HepG2 (cell line): ENCODE data around the gene USF2. TPM values are rescaled to one million over a fixed set of nuclear protein-coding genes. Genes with fewer than 3 reads are reported as not detected.
A peak's percentile ranks its signal among the peaks of the same experiment; 100 is the strongest.

Experiments
- ATAC-seq: fragments of 200-7000 bp; cut with Tn5 transposase; 3 replicates; pipeline ENCODE4 v1.9.1; 2020; ENCODE audit warnings: mild to moderate bottlenecking, moderate library complexity
- BruUV-seq: library from RNA; stranded (reverse); fragments of 400-500 nt; replicated peaks from 2 replicates; lab custom pipeline; 2021; lab: Mats Ljungman, UMichigan
- CTCF ChIA-PET: fragments of 300-600 bp; formaldehyde crosslinking; extraction: SDS; loops from one replicate; lab custom pipeline; 2021; ENCODE audit warnings: low total read pairs, inconsistent platforms, low intra/inter-chr PET ratio; lab: Yijun Ruan, JAX
- POLR2A ChIA-PET: fragments of 350-600 bp; sonication (Branson Sonifier 250); formaldehyde crosslinking; loops from one replicate; lab custom pipeline; 2020; ENCODE audit warnings: antibody characterized with exemption, inconsistent platforms; lab: Yijun Ruan, JAX
- DNase-seq: peaks from one replicate; pipeline ENCODE4 v3.0.0-alpha.2; 2015; ENCODE audit warnings: low spot score
- FAIRE-seq: peaks from 3 replicates; lab custom pipeline; 2011; peaks lifted over from hg19 to GRCh38; lab: Jason Lieb, UNC
- H2AFZ ChIP-seq: one replicate; pipeline ENCODE4 v1.6.1; 2011; ENCODE audit warnings: low read length, inconsistent platforms
- H3K27ac ChIP-seq: fragments of 300-600 bp; 3 replicates; pipeline ENCODE4 v1.8.0; 2011; ENCODE audit warnings: mixed run types, mild to moderate bottlenecking, mixed read lengths, low read length, inconsistent platforms; ENCODE audit not compliant: insufficient read depth; ENCODE audit errors: extremely low read length
- H3K27me3 ChIP-seq, 2 experiments: fragments of 200-600 bp in 1 of 2; 2 replicates in 1 of 2; 3 replicates in 1 of 2; pipeline versions ENCODE4 v1.6.0 to v1.8.0; 2011; ENCODE audit warnings: low read length in 2 of 2, mild to moderate bottlenecking in 2 of 2, moderate library complexity in 2 of 2, inconsistent platforms in 1 of 2; ENCODE audit not compliant: insufficient read depth in 2 of 2, control insufficient read depth in 1 of 2
- H3K36me3 ChIP-seq, 2 experiments: fragments of 200-600 bp in 1 of 2; replicated peaks in 1 of 2; 2 replicates in 1 of 2; 3 replicates in 1 of 2; pipeline versions ENCODE4 v1.5.1 to v1.8.0; 2011; ENCODE audit warnings: low read length in 2 of 2, inconsistent platforms in 1 of 2; ENCODE audit not compliant: insufficient read depth in 2 of 2, control insufficient read depth in 1 of 2
- H3K4me1 ChIP-seq: 2 replicates; pipeline ENCODE4 v1.5.1; 2012; ENCODE audit warnings: low read length, inconsistent platforms; ENCODE audit not compliant: insufficient read depth
- H3K4me2 ChIP-seq: 2 replicates; pipeline ENCODE4 v1.6.0; 2011; ENCODE audit warnings: low read depth, low read length, inconsistent platforms
- H3K4me3 ChIP-seq, 3 experiments: fragments of 200-600 bp in 1 of 3; sonication (generic), shearing (Covaris generic) in 1 of 3; replicated peaks in 1 of 3; 2 replicates each; pipeline ENCODE4 v1.5.1; 2011 to 2016; ENCODE audit warnings: low read length in 3 of 3, inconsistent platforms in 2 of 3, low read depth in 2 of 3, mild to moderate bottlenecking in 2 of 3, control low read depth in 1 of 3, mixed read lengths in 1 of 3; ENCODE audit not compliant: insufficient read depth in 1 of 3
- H3K79me2 ChIP-seq: one replicate; pipeline ENCODE4 v1.6.1; 2011; ENCODE audit warnings: low read length, inconsistent platforms; ENCODE audit not compliant: insufficient read depth
- H3K9ac ChIP-seq: 2 replicates; pipeline ENCODE4 v1.6.0; 2011; ENCODE audit warnings: mild to moderate bottlenecking, low read depth, low read length, inconsistent platforms; ENCODE audit not compliant: insufficient read depth
- H3K9me3 ChIP-seq: 2 replicates; pipeline ENCODE4 v1.5.1; 2012; ENCODE audit warnings: mild to moderate bottlenecking, low read length
- H4K20me1 ChIP-seq: 2 replicates; pipeline ENCODE4 v1.6.0; 2011; ENCODE audit warnings: inconsistent platforms, mild to moderate bottlenecking, low read length, moderate library complexity; ENCODE audit not compliant: insufficient read depth
- IRF2 ChIP-seq: IDR thresholded peaks from 2 replicates; pipeline ENCODE4 v1.6.1; 2018; ENCODE audit warnings: missing genetic modification reagents, missing compliant biosample characterization
- PAF1 ChIP-seq: IDR thresholded peaks from 2 replicates; pipeline ENCODE4 v1.6.1; 2016; ENCODE audit warnings: missing genetic modification reagents, missing compliant biosample characterization
- SKI ChIP-seq: fragments of 450-650 bp; IDR thresholded peaks from one replicate; pipeline ENCODE4 v1.6.1; 2018; ENCODE audit warnings: mild to moderate bottlenecking; ENCODE audit not compliant: partially characterized antibody
- XBP1 ChIP-seq: sonication (generic); formaldehyde crosslinking; IDR thresholded peaks from 2 replicates; pipeline ENCODE4 v1.5.0; 2020; ENCODE audit warnings: missing genetic modification reagents
- ZBTB3 ChIP-seq: sonication (generic); formaldehyde crosslinking; IDR thresholded peaks from 2 replicates; pipeline ENCODE4 v1.4.0; 2020; ENCODE audit warnings: low read depth, mild to moderate bottlenecking, moderate library complexity, missing genetic modification reagents, borderline replicate concordance
- ZNF329 ChIP-seq: sonication (generic); formaldehyde crosslinking; IDR thresholded peaks from 2 replicates; pipeline ENCODE4 v1.9.0; 2021; ENCODE audit warnings: low read depth, mild to moderate bottlenecking, missing genetic modification reagents
- ZNF451 ChIP-seq: sonication (generic); formaldehyde crosslinking; IDR thresholded peaks from 2 replicates; pipeline ENCODE4 v1.5.0; 2020; ENCODE audit warnings: mild to moderate bottlenecking, missing genetic modification reagents
- ZNF484 ChIP-seq: sonication (generic); formaldehyde crosslinking; IDR thresholded peaks from 2 replicates; pipeline ENCODE4 v1.5.1; 2020; ENCODE audit warnings: mild to moderate bottlenecking, low read depth, missing genetic modification reagents, borderline replicate concordance
- ZNF614 ChIP-seq: IDR thresholded peaks from 2 replicates; pipeline ENCODE4 v1.6.1; 2018; ENCODE audit warnings: missing biosample characterization, missing genetic modification reagents, inconsistent platforms, borderline replicate concordance
- ZNF678 ChIP-seq: sonication (generic); formaldehyde crosslinking; IDR thresholded peaks from 2 replicates; pipeline ENCODE4 v1.4.0; 2020; ENCODE audit warnings: mild to moderate bottlenecking, missing genetic modification reagents
- ZNF746 ChIP-seq: sonication (generic); formaldehyde crosslinking; IDR thresholded peaks from 2 replicates; pipeline ENCODE4 v1.8.0; 2022; ENCODE audit warnings: mild to moderate bottlenecking, missing genetic modification reagents
- ZNF766 ChIP-seq: sonication (generic); formaldehyde crosslinking; IDR thresholded peaks from 2 replicates; pipeline ENCODE4 v1.5.0; 2020; ENCODE audit warnings: missing genetic modification reagents, borderline replicate concordance
- ZNF788 ChIP-seq: sonication (generic); formaldehyde crosslinking; IDR thresholded peaks from 2 replicates; pipeline ENCODE4 v1.5.0; 2020; ENCODE audit warnings: mild to moderate bottlenecking, missing genetic modification reagents, borderline replicate concordance
- ZNF879 ChIP-seq: sonication (generic); formaldehyde crosslinking; IDR thresholded peaks from 2 replicates; pipeline ENCODE4 v1.8.1; 2023; ENCODE audit warnings: missing genetic modification reagents
- WGBS: methylation state at CpG from one replicate; pipeline ENCODE4 v1.1.6; 2017; ENCODE audit warnings: low lambda C conversion rate; 5-methylcytosine and 5-hydroxymethylcytosine counted together
- in situ Hi-C: cut with HindIII; loops from 2 replicates; pipeline ENCODE4 v1.10.0; 2017; ENCODE audit warnings: low pct_unique_long_range_greater_than_20kb; ENCODE audit not compliant: extremely low pct_ligation_motif_present
- intact Hi-C: fragments of 100-400 bp; cut with micrococcal nuclease; formaldehyde crosslinking; loops from one replicate; pipeline ENCODE4 v1.10.0; 2022; ENCODE audit not compliant: unreplicated experiment
- polyA plus RNA-seq, 8 experiments: library from polyadenylated mRNA; depleted of rRNA in 3 of 8; stranded (reverse) in 7 of 8; unstranded in 1 of 8; fragments of >200 nt; fragmentation: Illumina TruSeq in 4 of 8; extraction: Trizol in 4 of 8; gene quantifications; 2 replicates each; pipeline versions ENCODE4 v1.2.1 to v1.2.3, GENCODE V29; 2011 to 2016; ENCODE audit warnings: low read depth in 4 of 8, missing spikeins in 1 of 8, mixed read lengths in 1 of 8; ENCODE audit not compliant: insufficient read depth in 1 of 8
- total RNA-seq, 5 experiments: library from RNA; depleted of rRNA; stranded (reverse); fragments of >200 nt; fragmentation: Illumina TruSeq; extraction: Trizol; gene quantifications; 2 replicates each; pipeline ENCODE4 v1.2.3, GENCODE V29; 2016; ENCODE audit warnings: low read depth in 1 of 5
- TF ChIP-seq, protein P1 (sequence below): sonication (generic); formaldehyde crosslinking; IDR thresholded peaks from 2 replicates; pipeline ENCODE4 v1.4.0; 2020; ENCODE audit warnings: mild to moderate bottlenecking, missing genetic modification reagents
- TF ChIP-seq, protein P2 (sequence below), 2 experiments: sonication (generic) in 1 of 2; formaldehyde crosslinking in 1 of 2; IDR thresholded peaks; 2 replicates each; pipeline versions ENCODE4 v1.4.0 to v1.6.1; 2018 to 2020; ENCODE audit warnings: missing genetic modification reagents in 2 of 2, borderline replicate concordance in 1 of 2, low read depth in 1 of 2, mild to moderate bottlenecking in 1 of 2, missing biosample characterization in 1 of 2
- TF ChIP-seq, protein P3 (sequence below): sonication (generic); formaldehyde crosslinking; IDR thresholded peaks from 2 replicates; pipeline ENCODE4 v1.4.0; 2020; ENCODE audit warnings: missing genetic modification reagents

Gene USF2
- total and polyA plus RNA-seq, 2 of the 13 experiments (the other 11 are each of a cell fraction or from before 2014, with no cell fraction given) = 54.9 to 106 TPM

DNA sequence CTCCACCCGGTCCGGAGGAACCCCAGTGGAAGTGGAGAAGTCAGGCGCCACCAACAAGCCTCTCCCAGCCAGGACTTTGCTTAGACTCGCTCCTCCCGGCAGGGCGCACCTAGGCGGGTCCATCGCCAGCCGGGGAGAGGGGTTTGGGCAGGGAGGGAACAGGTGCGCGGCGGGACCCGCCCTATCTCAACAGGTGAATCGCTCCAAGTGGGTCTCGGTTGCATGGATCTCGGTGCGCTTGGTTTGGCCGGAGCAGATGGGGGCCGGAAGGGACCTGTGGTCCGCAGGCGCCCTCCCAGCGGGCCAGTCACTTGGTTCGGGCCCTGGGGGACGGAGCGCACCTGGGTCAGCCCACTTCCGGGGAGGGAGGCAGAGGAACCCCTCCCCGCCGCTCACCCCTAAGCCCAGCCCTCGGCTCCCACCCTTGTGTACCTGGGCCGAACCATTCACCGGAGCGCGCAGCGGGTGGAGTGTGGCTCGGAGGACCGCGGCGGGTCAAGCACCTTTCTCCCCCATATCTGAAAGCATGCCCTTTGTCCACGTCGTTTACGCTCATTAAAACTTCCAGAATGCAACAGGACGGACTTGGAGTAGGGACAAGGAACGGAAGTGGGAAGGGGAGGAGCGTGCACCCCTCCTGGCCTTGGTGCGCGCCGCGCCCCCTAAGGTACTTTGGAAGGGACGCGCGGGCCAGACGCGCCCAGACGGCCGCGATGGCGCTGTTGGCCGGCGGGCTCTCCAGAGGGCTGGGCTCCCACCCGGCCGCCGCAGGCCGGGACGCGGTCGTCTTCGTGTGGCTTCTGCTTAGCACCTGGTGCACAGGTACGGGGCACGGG lies 20.2 kb upstream of the USF2 start, which contains the start of gene LSR:
Gene LSR, plus strand, starts transcription at position 693 of the 836 bp plus-strand sequence. Its CDS starts 21 bp downstream, at position 714.
- H3K27me3 ChIP-seq = no peaks in the 10 kb centered on the region; a peak in 1 of 5 replicates
- H3K36me3 ChIP-seq = peaks cover 3 to 12% of the 10 kb centered on the region in 2 experiments; a peak in 2 of 5 replicates
- peak within 1 kb of the TSS; percentile 79 for H2AFZ ChIP-seq
- in situ Hi-C loops (no loop called here), intact Hi-C loops (loop anchor here (10.0 kb wide), 1 partner anchor 246 kb away; the partner anchor contains the start of gene KRTDAP)
- H3K4me1 ChIP-seq = peaks cover 38% of the 10 kb centered on the region
- BruUV-seq = no TSS peak
- peak within 1 kb of the TSS; percentile 83 for H3K4me2 ChIP-seq
- no peaks in the 10 kb centered on the region for H3K9me3 ChIP-seq
- peak; percentile 94 for ATAC-seq
- CTCF ChIA-PET = interaction anchor here (0.9 to 1.4 kb wide), 4 partner anchors 21 to 261 kb away, joined by 3 read pairs; no protein-coding TSS in a partner anchor
- 1% methylated on average over 23 of the region's 69 CpGs for WGBS
- POLR2A ChIA-PET = no interaction called here
- peaks cover 24% of the 10 kb centered on the region for H3K79me2 ChIP-seq
- H3K4me3 ChIP-seq = peak within 1 kb of the TSS; percentile 74 to 99 (median 92)
- FAIRE-seq = peak; percentile 68
- H3K9ac ChIP-seq = peak within 1 kb of the TSS; percentile 94
- peak within 1 kb of the TSS; percentile 98 for H3K27ac ChIP-seq
- peak; percentile 89 for DNase-seq
- H4K20me1 ChIP-seq = peaks cover 3% of the 10 kb centered on the region; the same call in 1 of the 2 replicates
- TF ChIP-seq ZNF879 (CRISPR knock-in tag) = peak; percentile 26; the same call in 1 of the 2 replicates
- no peak; the same call in 1 of the 2 replicates for TF ChIP-seq ZNF451 (CRISPR knock-in tag)
- TF ChIP-seq ZNF614 (CRISPR knock-in tag) = peak; percentile 33; the same call in 1 of the 2 replicates
- TF ChIP-seq ZNF788 (CRISPR knock-in tag) = peak; percentile 95
- TF ChIP-seq, protein P1, sequence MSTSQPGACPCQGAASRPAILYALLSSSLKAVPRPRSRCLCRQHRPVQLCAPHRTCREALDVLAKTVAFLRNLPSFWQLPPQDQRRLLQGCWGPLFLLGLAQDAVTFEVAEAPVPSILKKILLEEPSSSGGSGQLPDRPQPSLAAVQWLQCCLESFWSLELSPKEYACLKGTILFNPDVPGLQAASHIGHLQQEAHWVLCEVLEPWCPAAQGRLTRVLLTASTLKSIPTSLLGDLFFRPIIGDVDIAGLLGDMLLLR = peak; percentile 86
- TF ChIP-seq ZNF678 (CRISPR knock-in tag) = no peak
- no peak for TF ChIP-seq PAF1 (CRISPR knock-in tag)
- 0 out of 2 replicates have a peak, but pooled peaks have one; percentile 64 for TF ChIP-seq ZNF766 (CRISPR knock-in tag)
- no peak for TF ChIP-seq ZNF484
- TF ChIP-seq, protein P2, sequence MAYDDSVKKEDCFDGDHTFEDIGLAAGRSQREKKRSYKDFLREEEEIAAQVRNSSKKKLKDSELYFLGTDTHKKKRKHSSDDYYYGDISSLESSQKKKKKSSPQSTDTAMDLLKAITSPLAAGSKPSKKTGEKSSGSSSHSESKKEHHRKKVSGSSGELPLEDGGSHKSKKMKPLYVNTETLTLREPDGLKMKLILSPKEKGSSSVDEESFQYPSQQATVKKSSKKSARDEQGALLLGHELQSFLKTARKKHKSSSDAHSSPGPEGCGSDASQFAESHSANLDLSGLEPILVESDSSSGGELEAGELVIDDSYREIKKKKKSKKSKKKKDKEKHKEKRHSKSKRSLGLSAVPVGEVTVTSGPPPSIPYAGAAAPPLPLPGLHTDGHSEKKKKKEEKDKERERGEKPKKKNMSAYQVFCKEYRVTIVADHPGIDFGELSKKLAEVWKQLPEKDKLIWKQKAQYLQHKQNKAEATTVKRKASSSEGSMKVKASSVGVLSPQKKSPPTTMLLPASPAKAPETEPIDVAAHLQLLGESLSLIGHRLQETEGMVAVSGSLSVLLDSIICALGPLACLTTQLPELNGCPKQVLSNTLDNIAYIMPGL (CRISPR knock-in tag; IDR thresholded peaks at IDR 0.05; ENCODE audit: borderline replicate concordance in 1 of 2, low read depth in 1 of 2) = peak; percentile 83 to 86; a peak in 3 of 4 replicates
- TF ChIP-seq SKI = peak; percentile 65
- TF ChIP-seq ZNF329 (CRISPR knock-in tag) = peak; percentile 67
- TF ChIP-seq, protein P3, sequence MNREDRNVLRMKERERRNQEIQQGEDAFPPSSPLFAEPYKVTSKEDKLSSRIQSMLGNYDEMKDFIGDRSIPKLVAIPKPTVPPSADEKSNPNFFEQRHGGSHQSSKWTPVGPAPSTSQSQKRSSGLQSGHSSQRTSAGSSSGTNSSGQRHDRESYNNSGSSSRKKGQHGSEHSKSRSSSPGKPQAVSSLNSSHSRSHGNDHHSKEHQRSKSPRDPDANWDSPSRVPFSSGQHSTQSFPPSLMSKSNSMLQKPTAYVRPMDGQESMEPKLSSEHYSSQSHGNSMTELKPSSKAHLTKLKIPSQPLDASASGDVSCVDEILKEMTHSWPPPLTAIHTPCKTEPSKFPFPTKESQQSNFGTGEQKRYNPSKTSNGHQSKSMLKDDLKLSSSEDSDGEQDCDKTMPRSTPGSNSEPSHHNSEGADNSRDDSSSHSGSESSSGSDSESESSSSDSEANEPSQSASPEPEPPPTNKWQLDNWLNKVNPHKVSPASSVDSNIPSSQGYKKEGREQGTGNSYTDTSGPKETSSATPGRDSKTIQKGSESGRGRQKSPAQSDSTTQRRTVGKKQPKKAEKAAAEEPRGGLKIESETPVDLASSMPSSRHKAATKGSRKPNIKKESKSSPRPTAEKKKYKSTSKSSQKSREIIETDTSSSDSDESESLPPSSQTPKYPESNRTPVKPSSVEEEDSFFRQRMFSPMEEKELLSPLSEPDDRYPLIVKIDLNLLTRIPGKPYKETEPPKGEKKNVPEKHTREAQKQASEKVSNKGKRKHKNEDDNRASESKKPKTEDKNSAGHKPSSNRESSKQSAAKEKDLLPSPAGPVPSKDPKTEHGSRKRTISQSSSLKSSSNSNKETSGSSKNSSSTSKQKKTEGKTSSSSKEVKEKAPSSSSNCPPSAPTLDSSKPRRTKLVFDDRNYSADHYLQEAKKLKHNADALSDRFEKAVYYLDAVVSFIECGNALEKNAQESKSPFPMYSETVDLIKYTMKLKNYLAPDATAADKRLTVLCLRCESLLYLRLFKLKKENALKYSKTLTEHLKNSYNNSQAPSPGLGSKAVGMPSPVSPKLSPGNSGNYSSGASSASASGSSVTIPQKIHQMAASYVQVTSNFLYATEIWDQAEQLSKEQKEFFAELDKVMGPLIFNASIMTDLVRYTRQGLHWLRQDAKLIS (CRISPR knock-in tag) = 0 out of 2 replicates have a peak, but pooled peaks have one; percentile 85
- TF ChIP-seq ZBTB3 (CRISPR knock-in tag) = peak; percentile 63
- 0 out of 2 replicates have a peak, but pooled peaks have one; percentile 21 for TF ChIP-seq IRF2 (CRISPR knock-in tag)
- no peak for TF ChIP-seq XBP1 (CRISPR knock-in tag)
- peak; percentile 85 for TF ChIP-seq ZNF746 (CRISPR knock-in tag)
